ENCODE data around the gene ACP6.

DNA sequence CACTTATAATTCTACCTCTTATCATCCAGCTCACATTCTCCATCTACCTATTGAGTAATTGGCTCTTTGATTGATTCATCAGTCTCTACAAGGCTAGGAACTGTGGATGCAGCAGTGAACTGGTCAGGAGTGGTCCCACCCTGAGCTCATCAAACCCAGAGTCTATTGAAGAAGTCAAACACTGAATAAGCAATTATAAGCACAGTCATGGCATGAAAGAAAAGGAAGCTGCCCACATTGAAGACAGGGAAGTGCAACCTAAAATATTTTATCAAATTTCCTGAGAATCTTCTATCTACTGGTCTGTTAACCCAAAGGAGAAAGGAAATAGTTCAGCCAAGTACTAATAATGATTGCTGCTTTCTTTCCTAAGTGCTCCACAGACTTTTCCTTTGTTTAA, 35.7 kb downstream of the ACP6 start:
- TF ChIP-seq GATA3 (IDR thresholded peaks at IDR 0.05; ENCODE audit: low read depth, low read length) (no peak), GATA2 (IDR thresholded peaks at IDR 0.05; ENCODE audit: low read depth, low read length) (no peak)
